ENCODE results near the gene RNF130. TPM values are rescaled to one million over a fixed set of nuclear protein-coding genes. Genes with fewer than 3 reads are reported as not detected.

The RNF130 gene
- total RNA-seq, 1 donor from 2014 or later, result 183 TPM

GRCh38 chr5:179923436-179923835, 148.1 kb downstream of the RNF130 start:
- Mint-ChIP-seq H3K4me3 (no peak overlapping the region), H3K27me3 (ENCODE audit: insufficient read depth, low read depth) (peaks cover 6% of the 10 kb centered on the region), H3K9me3 (no peaks in the 10 kb centered on the region), H3K36me3 (peaks cover 2% of the 10 kb centered on the region), H3K27ac (peak overlapping the region; percentile 37), H3K4me1 (no peaks in the 10 kb centered on the region)
- DNase-seq (ENCODE audit: low spot score), result no peak
- Histone ChIP-seq H3K4me3 (no peak overlapping the region), H2AFZ (replicated peaks) (no peak overlapping the region), H3K36me3 (no peaks in the 10 kb centered on the region), H3K4me1 (no peaks in the 10 kb centered on the region), H3K4me2 (no peak overlapping the region), H3K79me2 (ENCODE audit: low read depth) (no peaks in the 10 kb centered on the region), H3K9ac (no peak overlapping the region), H3K27me3 (no peaks in the 10 kb centered on the region), H3K9me3 (ENCODE audit: low read depth) (no peaks in the 10 kb centered on the region), H3F3A (ENCODE audit: low read depth) (no peaks in the 10 kb centered on the region), H3K27ac (no peak overlapping the region), H4K20me1 (ENCODE audit: low read depth) (no peaks in the 10 kb centered on the region)
- TF ChIP-seq EZH2phosphoT487 (IDR thresholded peaks at IDR 0.05) (no peak), EZH2 (IDR thresholded peaks at IDR 0.05) (no peak)
- TF ChIP-seq, protein P1, sequence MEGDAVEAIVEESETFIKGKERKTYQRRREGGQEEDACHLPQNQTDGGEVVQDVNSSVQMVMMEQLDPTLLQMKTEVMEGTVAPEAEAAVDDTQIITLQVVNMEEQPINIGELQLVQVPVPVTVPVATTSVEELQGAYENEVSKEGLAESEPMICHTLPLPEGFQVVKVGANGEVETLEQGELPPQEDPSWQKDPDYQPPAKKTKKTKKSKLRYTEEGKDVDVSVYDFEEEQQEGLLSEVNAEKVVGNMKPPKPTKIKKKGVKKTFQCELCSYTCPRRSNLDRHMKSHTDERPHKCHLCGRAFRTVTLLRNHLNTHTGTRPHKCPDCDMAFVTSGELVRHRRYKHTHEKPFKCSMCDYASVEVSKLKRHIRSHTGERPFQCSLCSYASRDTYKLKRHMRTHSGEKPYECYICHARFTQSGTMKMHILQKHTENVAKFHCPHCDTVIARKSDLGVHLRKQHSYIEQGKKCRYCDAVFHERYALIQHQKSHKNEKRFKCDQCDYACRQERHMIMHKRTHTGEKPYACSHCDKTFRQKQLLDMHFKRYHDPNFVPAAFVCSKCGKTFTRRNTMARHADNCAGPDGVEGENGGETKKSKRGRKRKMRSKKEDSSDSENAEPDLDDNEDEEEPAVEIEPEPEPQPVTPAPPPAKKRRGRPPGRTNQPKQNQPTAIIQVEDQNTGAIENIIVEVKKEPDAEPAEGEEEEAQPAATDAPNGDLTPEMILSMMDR (IDR thresholded peaks at IDR 0.05), result no peak

- Mint-ChIP-seq H3K27me3 (ENCODE audit: insufficient read depth, low read depth) (peaks cover 4% of the 10 kb centered on the region), H3K36me3 (no peaks in the 10 kb centered on the region), H3K4me3 (no peak overlapping the region), H3K9me3 (no peaks in the 10 kb centered on the region), H3K27ac (no peak overlapping the region), H3K4me1 (peaks cover 12% of the 10 kb centered on the region)
- H3K27me3 ChIP-seq, result no peaks in the 10 kb centered on the region
- H3K79me2 ChIP-seq (ENCODE audit: low read depth), result no peaks in the 10 kb centered on the region
- H2AFZ ChIP-seq (replicated peaks), result no peak overlapping the region
- H3K9me3 ChIP-seq (ENCODE audit: low read depth), result no peaks in the 10 kb centered on the region
- H3K27ac ChIP-seq, result no peak overlapping the region
- H3F3A ChIP-seq (ENCODE audit: low read depth), result no peaks in the 10 kb centered on the region
- H3K4me2 ChIP-seq, result no peak overlapping the region
- no peak for TF ChIP-seq EZH2phosphoT487 (IDR thresholded peaks at IDR 0.05)
- TF ChIP-seq EZH2 (IDR thresholded peaks at IDR 0.05), result no peak
- DNase-seq (ENCODE audit: low spot score), result no peak
- H3K9ac ChIP-seq, result no peak overlapping the region
- no peak overlapping the region for H3K4me3 ChIP-seq
- H4K20me1 ChIP-seq (ENCODE audit: low read depth), result no peaks in the 10 kb centered on the region
- no peaks in the 10 kb centered on the region for H3K36me3 ChIP-seq
- H3K4me1 ChIP-seq, result peaks cover 6% of the 10 kb centered on the region
These were observed 151.4 kb downstream of the RNF130 start for GRCh38 chr5:179920175-179920574.

DNA sequence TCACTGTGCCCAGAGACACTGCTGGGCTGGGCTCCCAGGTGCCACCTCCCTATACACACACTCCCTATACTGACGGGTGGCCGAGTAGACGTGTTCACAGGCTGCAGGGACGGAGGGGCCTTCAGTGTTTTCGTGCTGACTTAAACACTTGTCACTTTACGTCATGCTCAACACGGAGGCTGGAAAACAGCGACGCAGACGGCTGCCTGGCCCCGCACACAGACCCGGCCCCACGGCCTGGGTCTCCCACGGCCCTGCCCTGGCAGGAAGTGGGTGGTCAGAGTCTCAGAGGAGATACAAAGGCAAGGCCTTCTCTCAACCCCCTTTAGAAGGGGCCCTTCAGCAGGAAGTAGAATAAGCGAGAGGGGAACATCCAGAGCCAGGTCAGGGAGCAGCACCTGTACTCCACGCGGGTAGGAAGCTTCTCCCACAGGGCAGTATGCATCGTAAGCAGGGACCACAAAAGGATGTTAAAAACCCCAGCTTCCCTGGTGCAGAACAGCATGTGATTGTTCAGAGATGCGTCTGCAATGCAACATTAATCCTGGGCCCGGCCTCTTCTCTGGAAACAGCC, 152.0 kb downstream of the RNF130 start:
- H3K36me3 Mint-ChIP-seq, result no peaks in the 10 kb centered on the region
- Histone ChIP-seq H3K27me3 (no peaks in the 10 kb centered on the region), H3K36me3 (no peaks in the 10 kb centered on the region), H3K4me3 (no peak overlapping the region), H2AFZ (replicated peaks) (no peak overlapping the region), H3K4me2 (no peak overlapping the region), H4K20me1 (ENCODE audit: low read depth) (no peaks in the 10 kb centered on the region), H3K79me2 (ENCODE audit: low read depth) (no peaks in the 10 kb centered on the region), H3K9me3 (ENCODE audit: low read depth) (no peaks in the 10 kb centered on the region), H3K9ac (no peak overlapping the region), H3K4me1 (peaks cover 6% of the 10 kb centered on the region), H3K27ac (no peak overlapping the region), H3F3A (ENCODE audit: low read depth) (no peaks in the 10 kb centered on the region)
- H3K4me3 Mint-ChIP-seq, result no peak overlapping the region
- H3K27ac Mint-ChIP-seq, result no peak overlapping the region
- H3K4me1 Mint-ChIP-seq, result peaks cover 12% of the 10 kb centered on the region
- no peak for TF ChIP-seq EZH2phosphoT487 (IDR thresholded peaks at IDR 0.05)
- TF ChIP-seq, protein P1 (IDR thresholded peaks at IDR 0.05), result no peak
- no peak for TF ChIP-seq EZH2 (IDR thresholded peaks at IDR 0.05)
- DNase-seq (ENCODE audit: low spot score), result no peak
- peaks cover 4% of the 10 kb centered on the region for H3K27me3 Mint-ChIP-seq (ENCODE audit: insufficient read depth, low read depth)
- H3K9me3 Mint-ChIP-seq, result no peaks in the 10 kb centered on the region

DNA sequence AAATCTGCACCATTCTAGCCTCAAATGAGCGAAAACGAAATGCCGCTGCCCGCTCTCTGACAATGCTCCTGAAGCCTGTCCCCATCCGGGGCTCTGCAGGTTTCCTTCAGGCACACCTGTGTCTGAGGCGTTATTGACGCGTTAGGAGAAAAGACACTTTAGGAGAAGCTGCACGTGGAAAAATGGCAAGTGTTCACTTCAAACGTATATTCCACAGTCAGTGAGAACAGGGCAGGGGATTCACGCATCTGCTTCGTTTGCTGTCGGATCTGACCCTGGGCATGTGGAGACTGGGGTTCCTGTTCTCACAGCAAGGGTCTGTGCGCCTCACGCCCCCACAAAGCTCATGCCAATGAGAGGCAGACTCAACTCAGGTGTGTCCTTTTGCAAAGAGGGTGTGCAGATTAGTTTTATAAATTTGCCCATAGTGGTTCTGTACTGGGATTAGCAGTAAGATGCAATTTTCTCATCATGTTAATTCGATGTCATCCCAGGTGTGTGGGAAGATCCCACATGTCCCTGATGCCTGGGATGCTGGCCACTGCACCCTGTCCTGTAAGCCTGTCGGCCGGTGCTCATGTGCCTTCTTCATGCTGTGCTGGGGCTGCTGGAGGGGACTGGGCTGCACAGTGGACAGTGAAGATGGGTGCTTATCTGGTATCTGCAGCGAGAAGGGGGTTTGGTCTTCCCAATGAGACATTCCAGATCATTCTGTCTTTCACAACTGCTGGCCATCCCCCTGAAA, 152.6 kb downstream of the RNF130 start:
- Histone ChIP-seq H3K4me3 (no peak overlapping the region), H3K27me3 (no peaks in the 10 kb centered on the region), H3K4me2 (no peak overlapping the region), H3F3A (ENCODE audit: low read depth) (no peaks in the 10 kb centered on the region), H3K4me1 (peaks cover 6% of the 10 kb centered on the region), H3K79me2 (ENCODE audit: low read depth) (no peaks in the 10 kb centered on the region), H3K9ac (no peak overlapping the region), H2AFZ (replicated peaks) (no peak overlapping the region), H3K36me3 (no peaks in the 10 kb centered on the region), H4K20me1 (ENCODE audit: low read depth) (no peaks in the 10 kb centered on the region), H3K27ac (no peak overlapping the region), H3K9me3 (ENCODE audit: low read depth) (no peaks in the 10 kb centered on the region)
- Mint-ChIP-seq H3K4me3 (no peak overlapping the region), H3K4me1 (peaks cover 12% of the 10 kb centered on the region), H3K36me3 (no peaks in the 10 kb centered on the region), H3K27ac (no peak overlapping the region), H3K9me3 (no peaks in the 10 kb centered on the region), H3K27me3 (ENCODE audit: insufficient read depth, low read depth) (peaks cover 4% of the 10 kb centered on the region)
- no peak for TF ChIP-seq EZH2phosphoT487 (IDR thresholded peaks at IDR 0.05)
- DNase-seq (ENCODE audit: low spot score), result no peak
